CD14-positive monocyte (primary cell): Measurements from ENCODE around the gene IMMP2L. TPM values are rescaled to one million over a fixed set of nuclear protein-coding genes. Genes with fewer than 3 reads are reported as not detected.

ENCODE experiments used
- DNase-seq, 3 donors: peaks; one replicate each; pipeline ENCODE4 v3.0.0-alpha.2; 2011 to 2022
- H2AFZ ChIP-seq: 2 replicates; pipeline ENCODE4 v1.6.0; 2012; ENCODE audit warnings: mild to moderate bottlenecking, low read depth, low read length, inconsistent platforms; ENCODE audit not compliant: insufficient read depth, poor library complexity, severe bottlenecking
- H3K27ac ChIP-seq, 2 donors: 1 replicate in 1 of 2; 2 replicates in 1 of 2; pipeline ENCODE4 v1.5.1; 2012 to 2013; ENCODE audit warnings: low read length in 2 of 2, control low read depth in 1 of 2, inconsistent platforms in 1 of 2, low read depth in 1 of 2, mild to moderate bottlenecking in 1 of 2
- H3K27me3 ChIP-seq, 2 donors: one replicate each; pipeline versions ENCODE4 v1.6.0 to v1.6.1; 2011 to 2013; ENCODE audit warnings: low read length in 2 of 2; ENCODE audit not compliant: control insufficient read depth in 2 of 2, insufficient read depth in 2 of 2
- H3K36me3 ChIP-seq, 2 donors: replicated peaks in 1 of 2; 1 replicate in 1 of 2; 2 replicates in 1 of 2; pipeline versions ENCODE4 v1.5.1 to v1.6.1; 2012 to 2013; ENCODE audit warnings: low read length in 2 of 2, control low read depth in 1 of 2, inconsistent platforms in 1 of 2, mild to moderate bottlenecking in 1 of 2; ENCODE audit not compliant: insufficient read depth in 2 of 2, control insufficient read depth in 1 of 2
- H3K4me1 ChIP-seq, 2 donors: 1 replicate in 1 of 2; 2 replicates in 1 of 2; pipeline versions ENCODE4 v1.5.1 to v1.6.1; 2012 to 2013; ENCODE audit warnings: low read length in 2 of 2, control low read depth in 1 of 2, inconsistent platforms in 1 of 2, mild to moderate bottlenecking in 1 of 2, moderate library complexity in 1 of 2; ENCODE audit not compliant: insufficient read depth in 2 of 2, control insufficient read depth in 1 of 2
- H3K4me2 ChIP-seq: replicated peaks from 2 replicates; pipeline ENCODE3; 2012; ENCODE audit warnings: low read length, moderate library complexity, mild to moderate bottlenecking; ENCODE audit not compliant: poor library complexity, severe bottlenecking; ENCODE audit errors: extremely low read depth
- H3K4me3 ChIP-seq, 3 experiments: fragments of 200-600 bp in 1 of 3; sonication (generic) in 1 of 3; replicated peaks in 1 of 3; 1 replicate in 2 of 3; 2 replicates in 1 of 3; pipeline ENCODE4 v1.5.1; 2011 to 2013; ENCODE audit warnings: low read length in 3 of 3, mild to moderate bottlenecking in 3 of 3, control low read depth in 2 of 3, low read depth in 2 of 3, inconsistent platforms in 1 of 3, moderate library complexity in 1 of 3
- H3K79me2 ChIP-seq: 2 replicates; pipeline ENCODE4 v1.6.0; 2012; ENCODE audit warnings: mild to moderate bottlenecking, control low read depth, inconsistent platforms, low read length, moderate library complexity; ENCODE audit not compliant: insufficient read depth
- H3K9ac ChIP-seq: 2 replicates; pipeline ENCODE4 v1.6.0; 2017; ENCODE audit warnings: low read length, mild to moderate bottlenecking; ENCODE audit not compliant: insufficient read depth, poor library complexity, severe bottlenecking
- H3K9me3 ChIP-seq, 2 donors: replicated peaks in 1 of 2; 1 replicate in 1 of 2; 2 replicates in 1 of 2; pipeline versions ENCODE4 v1.5.1 to v1.6.1; 2012 to 2013; ENCODE audit warnings: low read length in 2 of 2, control low read depth in 1 of 2; ENCODE audit not compliant: control insufficient read depth in 1 of 2, insufficient read depth in 1 of 2
- H4K20me1 ChIP-seq: 2 replicates; pipeline ENCODE4 v1.6.0; 2012; ENCODE audit warnings: mild to moderate bottlenecking, low read length, control low read depth, moderate library complexity; ENCODE audit not compliant: insufficient read depth
- H3K27ac Mint-ChIP-seq, 7 donors: one replicate each; pipeline ENCODE4 v1.8.0; 2020; ENCODE audit warnings: mild to moderate bottlenecking in 7 of 7, mixed read lengths in 7 of 7, moderate library complexity in 6 of 7, inconsistent platforms in 2 of 7
- H3K27me3 Mint-ChIP-seq, 3 donors: one replicate each; pipeline ENCODE4 v1.8.0; 2021 to 2022; ENCODE audit warnings: low read depth in 3 of 3, mild to moderate bottlenecking in 3 of 3, mixed read lengths in 3 of 3, moderate library complexity in 3 of 3, inconsistent platforms in 1 of 3
- H3K36me3 Mint-ChIP-seq, 2 donors: one replicate each; pipeline ENCODE4 v1.8.0; 2020; ENCODE audit warnings: mixed read lengths in 2 of 2, inconsistent platforms in 1 of 2, mild to moderate bottlenecking in 1 of 2
- H3K4me1 Mint-ChIP-seq: one replicate; pipeline ENCODE4 v1.8.0; 2020; ENCODE audit warnings: mild to moderate bottlenecking, mixed read lengths
- H3K4me3 Mint-ChIP-seq, 2 donors: one replicate each; pipeline ENCODE4 v1.8.0; 2020; ENCODE audit warnings: mild to moderate bottlenecking in 2 of 2, mixed read lengths in 2 of 2, moderate library complexity in 1 of 2
- H3K9me3 Mint-ChIP-seq, 7 donors: one replicate each; pipeline ENCODE4 v1.8.0; 2020 to 2022; ENCODE audit warnings: mixed read lengths in 7 of 7, mild to moderate bottlenecking in 6 of 7, moderate library complexity in 6 of 7, inconsistent platforms in 2 of 7
- WGBS: methylation state at CpG from one replicate; pipeline ENCODE4 v1.1.5; 2013; ENCODE audit warnings: missing lambda C conversion rate; ENCODE audit not compliant: insufficient coverage; 5-methylcytosine and 5-hydroxymethylcytosine counted together
- intact Hi-C, 2 donors: fragments of 100-400 bp; cut with micrococcal nuclease; formaldehyde crosslinking; loops; one replicate each; pipeline versions ENCODE4 v1.15.0 to v1.15.1; 2023
- polyA plus RNA-seq, 3 donors: library from polyadenylated mRNA; depleted of rRNA in 1 of 3; unstranded in 2 of 3; stranded (reverse) in 1 of 3; fragments of 300-500 nt in 2 of 3; fragments of >200 nt in 1 of 3; fragmentation: Illumina TruSeq in 2 of 3; gene quantifications; 1 replicate in 2 of 3; 2 replicates in 1 of 3; pipeline ENCODE4 v1.2.3, GENCODE V29; 2012 to 2021
- TF ChIP-seq, protein P1 (sequence below): fragments of 200-600 bp; IDR thresholded peaks from one replicate; pipeline ENCODE4 v1.8.0; 2022; ENCODE audit warnings: antibody characterized with exemption, mild to moderate bottlenecking

The IMMP2L gene
- polyA plus RNA-seq, 3 donors = 1.9 to 6.4 (median 6.2) TPM

DNA sequence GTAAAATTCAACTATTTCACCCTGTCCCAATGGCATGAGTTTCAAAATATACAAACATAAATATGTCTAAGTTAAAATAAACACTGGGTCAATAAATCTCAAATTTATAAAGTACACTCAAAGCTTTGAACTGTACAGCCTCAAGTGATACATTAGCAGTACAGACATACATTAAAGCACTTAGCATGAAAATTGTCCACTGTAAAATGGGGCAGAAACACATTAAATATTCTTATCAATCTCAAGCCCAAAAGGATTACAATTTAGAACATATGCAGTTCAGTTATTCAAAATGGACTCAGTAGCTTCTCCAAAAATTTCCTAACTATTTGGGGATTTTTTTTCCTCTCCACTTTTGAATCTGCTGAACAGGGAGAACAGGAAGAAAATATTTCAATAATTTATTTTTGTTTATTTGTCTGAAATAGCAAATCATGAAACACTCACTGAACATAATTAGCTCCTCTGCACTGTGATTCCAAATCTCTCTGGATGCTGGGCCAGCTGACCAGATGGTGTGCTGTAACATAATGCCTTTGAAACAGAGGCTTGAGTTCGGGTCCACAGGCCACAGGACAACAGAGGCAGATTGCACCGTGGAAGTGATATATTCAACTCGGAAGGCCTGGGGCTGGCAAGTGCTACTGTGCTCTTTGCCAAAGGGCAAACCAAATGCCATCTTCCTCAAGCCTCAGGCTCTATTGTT, 720.3 kb downstream of the IMMP2L start:
- no peak overlapping the region for H3K4me3 Mint-ChIP-seq
- no peak overlapping the region for H3K4me3 ChIP-seq
- no peak overlapping the region for H2AFZ ChIP-seq
- H3K9ac ChIP-seq = no peak overlapping the region
- no peaks in the 10 kb centered on the region for H3K36me3 ChIP-seq
- H4K20me1 ChIP-seq = no peaks in the 10 kb centered on the region
- H3K4me2 ChIP-seq = no peak overlapping the region
- H3K4me1 ChIP-seq = no peaks in the 10 kb centered on the region
- no peak overlapping the region for H3K27ac Mint-ChIP-seq
- no peaks in the 10 kb centered on the region for H3K79me2 ChIP-seq
- no peaks in the 10 kb centered on the region for H3K4me1 Mint-ChIP-seq
- WGBS = 74% methylated on average over 3 of the region's 3 CpGs
- H3K27me3 ChIP-seq = no peaks in the 10 kb centered on the region
- H3K27ac ChIP-seq = no peak overlapping the region
- no peaks in the 10 kb centered on the region for H3K36me3 Mint-ChIP-seq
- intact Hi-C loops = no loop called here
- TF ChIP-seq, protein P1, sequence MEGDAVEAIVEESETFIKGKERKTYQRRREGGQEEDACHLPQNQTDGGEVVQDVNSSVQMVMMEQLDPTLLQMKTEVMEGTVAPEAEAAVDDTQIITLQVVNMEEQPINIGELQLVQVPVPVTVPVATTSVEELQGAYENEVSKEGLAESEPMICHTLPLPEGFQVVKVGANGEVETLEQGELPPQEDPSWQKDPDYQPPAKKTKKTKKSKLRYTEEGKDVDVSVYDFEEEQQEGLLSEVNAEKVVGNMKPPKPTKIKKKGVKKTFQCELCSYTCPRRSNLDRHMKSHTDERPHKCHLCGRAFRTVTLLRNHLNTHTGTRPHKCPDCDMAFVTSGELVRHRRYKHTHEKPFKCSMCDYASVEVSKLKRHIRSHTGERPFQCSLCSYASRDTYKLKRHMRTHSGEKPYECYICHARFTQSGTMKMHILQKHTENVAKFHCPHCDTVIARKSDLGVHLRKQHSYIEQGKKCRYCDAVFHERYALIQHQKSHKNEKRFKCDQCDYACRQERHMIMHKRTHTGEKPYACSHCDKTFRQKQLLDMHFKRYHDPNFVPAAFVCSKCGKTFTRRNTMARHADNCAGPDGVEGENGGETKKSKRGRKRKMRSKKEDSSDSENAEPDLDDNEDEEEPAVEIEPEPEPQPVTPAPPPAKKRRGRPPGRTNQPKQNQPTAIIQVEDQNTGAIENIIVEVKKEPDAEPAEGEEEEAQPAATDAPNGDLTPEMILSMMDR = no peak
- H3K9me3 Mint-ChIP-seq = peaks cover 0 to 6% (median 0%) of the 10 kb centered on the region in 7 donors
- H3K27me3 Mint-ChIP-seq = no peaks in the 10 kb centered on the region
- no peaks in the 10 kb centered on the region for H3K9me3 ChIP-seq
- DNase-seq = no peak

GRCh38 chr7:110839866-110840265, 722.4 kb downstream of the IMMP2L start:
- WGBS = 100% methylated on average over 1 of the region's 5 CpGs
- Histone ChIP-seq H4K20me1 (no peaks in the 10 kb centered on the region), H3K4me2 (no peak overlapping the region), H3K36me3 (no peaks in the 10 kb centered on the region), H3K27ac (no peak overlapping the region), H3K9ac (no peak overlapping the region), H3K4me1 (no peaks in the 10 kb centered on the region), H3K4me3 (no peak overlapping the region), H3K79me2 (no peaks in the 10 kb centered on the region), H3K27me3 (no peaks in the 10 kb centered on the region), H3K9me3 (no peaks in the 10 kb centered on the region), H2AFZ (no peak overlapping the region)
- Mint-ChIP-seq H3K27me3 (no peaks in the 10 kb centered on the region), H3K4me1 (no peaks in the 10 kb centered on the region), H3K36me3 (no peaks in the 10 kb centered on the region), H3K9me3 (peaks cover 0 to 1% (median 0%) of the 10 kb centered on the region in 7 donors), H3K27ac (no peak overlapping the region), H3K4me3 (no peak overlapping the region)
- TF ChIP-seq, protein P1 = no peak
- intact Hi-C loops = no loop called here
- no peak for DNase-seq
